ENCODE data around the gene SEZ6. TPM values are rescaled to one million over a fixed set of nuclear protein-coding genes. Genes with fewer than 3 reads are reported as not detected.
"Not testable (repeated sequence)": the region's sequence is repeated elsewhere in the genome, so short reads cannot be mapped to it uniquely, and the experiment has no call there.

The SEZ6 gene
- total RNA-seq, 2 experiments from 2014 or later: not detected

DNA sequence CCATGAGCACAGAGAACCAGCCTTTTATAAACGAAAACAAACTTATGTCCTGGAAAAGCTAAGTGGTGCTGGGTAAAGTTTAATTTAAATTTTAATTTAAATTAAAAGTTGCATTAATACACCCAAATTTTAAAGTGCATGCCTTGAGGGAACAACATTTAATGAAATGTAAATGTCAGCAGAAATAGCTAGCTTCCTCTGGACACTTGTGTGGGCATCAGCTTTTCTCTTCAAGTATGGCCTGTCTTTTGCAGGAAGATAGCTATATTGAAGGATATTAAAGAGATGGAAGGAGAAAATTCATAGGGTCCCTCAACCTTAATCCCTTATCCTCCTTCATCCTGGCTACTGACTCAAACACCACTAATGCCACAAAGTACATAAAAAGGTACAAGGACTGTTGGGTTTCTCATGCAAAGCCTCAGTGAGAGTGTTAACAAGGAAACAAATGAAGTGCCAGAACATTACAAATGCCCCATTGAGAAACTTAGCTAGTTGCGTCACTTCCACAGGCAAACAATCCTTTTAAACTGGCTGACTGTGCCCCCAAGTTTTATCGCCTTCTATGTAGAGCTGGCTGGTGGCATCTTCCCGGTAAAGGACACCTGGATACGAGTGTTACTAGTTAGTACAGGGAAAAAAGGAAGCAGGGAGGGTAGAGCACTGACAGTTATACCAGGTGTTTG, 68.6 kb downstream of the SEZ6 start:
- Mint-ChIP-seq H3K27ac (no peak overlapping the region), H3K4me3 (no peak overlapping the region), H3K36me3 (ENCODE audit: low read depth) (peaks cover 30% of the 10 kb centered on the region), H3K9me3 (no peaks in the 10 kb centered on the region), H3K27me3 (no peaks in the 10 kb centered on the region), H3K4me1 (ENCODE audit: low read depth) (peaks cover 74% of the 10 kb centered on the region)
- intact Hi-C loops (cut with micrococcal nuclease): no loop called here
- no peak for TF ChIP-seq CTCF (IDR thresholded peaks at IDR 0.05)
- no peak for ATAC-seq
- no peak for DNase-seq
- ChIA-PET POLR2A (interaction anchor here (0.5 to 5.1 kb wide), 5 partner anchors 11 to 210 kb away, joined by 3 to 34 read pairs (median 4); no protein-coding TSS in a partner anchor), CTCF (interaction anchor here (1.2 to 3.6 kb wide), 6 partner anchors 9 to 180 kb away, joined by 3 to 19 read pairs (median 8); no protein-coding TSS in a partner anchor)

- TF ChIP-seq CTCF (IDR thresholded peaks at IDR 0.05): no peak
- CTCF ChIA-PET: interaction anchor here (1.3 to 3.6 kb wide), 7 partner anchors 9 to 209 kb away, joined by 4 to 19 read pairs (median 6); no protein-coding TSS in a partner anchor
These were observed 69.9 kb downstream of the SEZ6 start for GRCh38 chr17:28935744-28936460.

DNA sequence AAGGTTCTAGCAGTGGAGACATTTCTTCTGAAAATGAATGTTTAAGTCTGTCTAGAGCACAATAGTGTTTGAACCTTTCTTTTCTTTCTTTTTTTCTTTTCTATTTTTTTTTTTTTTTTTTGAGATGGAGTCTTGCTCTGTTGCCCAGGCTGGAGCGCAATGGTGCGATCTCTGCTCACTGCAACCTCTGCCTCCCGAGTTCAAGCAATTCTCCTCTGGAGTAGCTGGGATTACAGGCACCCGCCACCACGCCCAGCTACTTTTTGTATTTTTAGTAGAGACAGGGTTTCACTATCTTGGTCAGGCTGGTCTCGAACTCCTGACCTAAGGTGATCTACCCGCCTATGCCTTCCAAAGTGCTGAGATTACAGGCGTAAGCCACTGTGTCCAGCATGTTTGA, 71.3 kb downstream of the SEZ6 start:
- H3K4me1 Mint-ChIP-seq (ENCODE audit: low read depth): peaks cover 64% of the 10 kb centered on the region

More at GRCh38 chr17:28935744-28936460, 69.9 kb downstream of the SEZ6 start:
- POLR2A ChIA-PET: interaction anchor here (3.5 to 5.1 kb wide), 2 partner anchors 9 to 12 kb away, joined by 13 to 34 read pairs; no protein-coding TSS in a partner anchor
- Mint-ChIP-seq H3K27me3 (no peaks in the 10 kb centered on the region), H3K4me3 (no peak overlapping the region), H3K27ac (peak overlapping the region; percentile 9), H3K9me3 (no peaks in the 10 kb centered on the region), H3K4me1 (ENCODE audit: low read depth) (peaks cover 67% of the 10 kb centered on the region), H3K36me3 (ENCODE audit: low read depth) (peaks cover 30% of the 10 kb centered on the region)
- no peak for DNase-seq
- ATAC-seq: no peak
- intact Hi-C loops (cut with micrococcal nuclease): no loop called here

DNA sequence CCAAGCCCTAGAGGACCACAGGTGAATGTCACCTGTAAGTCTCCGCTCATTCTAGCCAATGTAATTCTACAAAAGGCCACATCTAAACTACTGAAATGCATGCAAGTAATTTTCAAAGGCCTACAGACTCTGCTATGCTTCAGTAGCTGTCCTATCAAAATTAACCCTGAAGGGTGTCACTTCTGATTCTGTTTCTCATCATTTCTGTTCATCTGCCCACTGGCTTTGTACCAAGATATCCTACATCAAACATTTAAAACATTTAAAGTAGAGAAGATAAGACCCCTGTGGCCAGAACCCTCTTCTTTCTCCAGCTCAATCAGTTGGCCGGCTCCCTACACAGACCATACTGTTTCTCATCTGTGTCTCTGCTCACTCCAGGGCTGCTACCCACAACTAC, 76.0 kb downstream of the SEZ6 start:
- Mint-ChIP-seq H3K9me3 (peaks cover 7% of the 10 kb centered on the region), H3K4me1 (ENCODE audit: low read depth) (peaks cover 65% of the 10 kb centered on the region), H3K27ac (peak overlapping the region; percentile 36), H3K36me3 (ENCODE audit: low read depth) (peaks cover 64% of the 10 kb centered on the region), H3K27me3 (no peaks in the 10 kb centered on the region), H3K4me3 (no peak overlapping the region)
- intact Hi-C loops (cut with micrococcal nuclease): no loop called here
- CTCF ChIA-PET: interaction anchor here (0.7 to 1.8 kb wide), 8 partner anchors 12 to 188 kb away, joined by 3 to 6 read pairs (median 4); no protein-coding TSS in a partner anchor
- POLR2A ChIA-PET: interaction anchor here (1.1 to 1.2 kb wide), 2 partner anchors 19 to 87 kb away, joined by 3 to 4 read pairs; partner anchors contain the start of gene FAM222B
- no peak for ATAC-seq
- DNase-seq: no peak
- TF ChIP-seq CTCF (IDR thresholded peaks at IDR 0.05): no peak

More for the DNA sequence above, 71.3 kb downstream of the SEZ6 start:
- intact Hi-C loops (cut with micrococcal nuclease); ATAC-seq; H3K4me3 Mint-ChIP-seq; H3K27me3 Mint-ChIP-seq; DNase-seq; H3K9me3 Mint-ChIP-seq: not testable (repeated sequence)
- ChIA-PET CTCF (interaction anchor here (1.2 to 2.4 kb wide), 8 partner anchors 11 to 208 kb away, joined by 3 to 9 read pairs (median 4); no protein-coding TSS in a partner anchor), POLR2A (interaction anchor here (0.7 to 5.1 kb wide), 3 partner anchors 8 to 24 kb away, joined by 3 to 34 read pairs (median 13); no protein-coding TSS in a partner anchor)
- peaks cover 36% of the 10 kb centered on the region for H3K36me3 Mint-ChIP-seq (ENCODE audit: low read depth)
- peak overlapping the region; percentile 9 for H3K27ac Mint-ChIP-seq

DNA sequence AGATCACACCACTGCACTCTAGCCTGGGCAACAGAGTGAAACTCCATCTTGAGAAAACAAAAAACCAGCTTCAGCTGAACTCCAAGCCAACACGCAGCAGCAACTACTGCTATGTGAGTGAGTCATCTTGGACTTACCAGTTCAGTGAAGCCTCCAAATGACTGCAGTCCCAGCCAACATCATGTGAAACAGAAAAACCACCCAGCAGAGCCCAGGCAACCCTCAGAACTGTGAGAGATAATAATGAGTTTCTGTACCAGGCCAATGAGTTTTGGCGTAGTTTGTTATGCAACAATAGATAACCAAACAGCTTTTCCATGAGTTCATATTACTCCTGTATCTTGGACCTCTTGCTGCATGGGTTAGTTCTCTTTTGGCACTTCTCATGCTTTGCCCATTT, 77.8 kb downstream of the SEZ6 start:
- DNase-seq (peak; percentile 66), ATAC-seq (peak; percentile 78)
- peak overlapping the region; percentile 62 for H3K27ac Mint-ChIP-seq
- no peaks in the 10 kb centered on the region for H3K27me3 Mint-ChIP-seq
- H3K9me3 Mint-ChIP-seq: peaks cover 7% of the 10 kb centered on the region
- CTCF ChIA-PET: interaction anchor here (0.6 to 4.5 kb wide), 9 partner anchors 10 to 201 kb away, joined by 3 to 28 read pairs (median 10); partner anchors contain the start of gene TLCD1
- H3K4me3 Mint-ChIP-seq: no peak overlapping the region
- peaks cover 63% of the 10 kb centered on the region for H3K4me1 Mint-ChIP-seq (ENCODE audit: low read depth)
- H3K36me3 Mint-ChIP-seq (ENCODE audit: low read depth): peaks cover 73% of the 10 kb centered on the region
- intact Hi-C loops (cut with micrococcal nuclease): no loop called here
- TF ChIP-seq CTCF (IDR thresholded peaks at IDR 0.05): no peak
- POLR2A ChIA-PET: interaction anchor here (0.6 to 4.8 kb wide), 5 partner anchors 8 to 833 kb away, joined by 3 to 19 read pairs (median 6); no protein-coding TSS in a partner anchor
